Panc1 (cell line): Measurements from ENCODE around the gene PCMT1. TPM values are rescaled to one million over a fixed set of nuclear protein-coding genes. Genes with fewer than 3 reads are reported as not detected.
A peak's percentile ranks its signal among the peaks of the same experiment; 100 is the strongest.

ENCODE experiments used
- ATAC-seq: fragments of 200-7000 bp; cut with Tn5 transposase; 2 replicates; pipeline ENCODE4 v1.9.1; 2020; ENCODE audit warnings: mild to moderate bottlenecking, moderate library complexity
- BruUV-seq: library from RNA; stranded (reverse); fragments of 400-500 nt; replicated peaks from 2 replicates; lab custom pipeline; 2021; lab: Mats Ljungman, UMichigan
- CTCF ChIA-PET: fragments of 300-600 bp; sonication (Branson Sonifier 250); formaldehyde crosslinking; loops from one replicate; lab custom pipeline; 2022; ENCODE audit warnings: antibody characterized with exemption; lab: Charles Lee
- POLR2A ChIA-PET: fragments of 300-600 bp; sonication (Branson Sonifier 250); formaldehyde crosslinking; loops from one replicate; lab custom pipeline; 2022; ENCODE audit warnings: antibody characterized with exemption; lab: Charles Lee
- DNase-seq: peaks from one replicate; pipeline ENCODE4 v3.0.0-alpha.2; 2010; ENCODE audit warnings: low read depth, low spot score
- H3K27ac ChIP-seq: 2 replicates; pipeline ENCODE4 v1.5.1; 2011; ENCODE audit warnings: mild to moderate bottlenecking, low read length, inconsistent platforms
- H3K27me3 ChIP-seq: fragments of 200-500 bp; sonication (Bioruptor generic); 2 replicates; pipeline ENCODE4 v1.6.0; 2014; ENCODE audit warnings: low read length, inconsistent platforms; ENCODE audit not compliant: control insufficient read depth, insufficient read depth
- H3K36me3 ChIP-seq: fragments of 200-500 bp; sonication (Bioruptor generic); 2 replicates; pipeline ENCODE4 v1.5.1; 2014; ENCODE audit warnings: inconsistent platforms, mild to moderate bottlenecking, low read length, moderate library complexity; ENCODE audit not compliant: control insufficient read depth, insufficient read depth
- H3K4me1 ChIP-seq: 2 replicates; pipeline ENCODE4 v1.5.1; 2011; ENCODE audit warnings: inconsistent platforms, mild to moderate bottlenecking, low read length, moderate library complexity; ENCODE audit not compliant: control insufficient read depth, insufficient read depth
- H3K4me3 ChIP-seq, 2 experiments: 2 replicates each; pipeline ENCODE4 v1.5.1; 2011 to 2012; ENCODE audit warnings: low read depth in 2 of 2, low read length in 2 of 2, mild to moderate bottlenecking in 2 of 2, inconsistent platforms in 1 of 2, moderate library complexity in 1 of 2
- H3K9me3 ChIP-seq: fragments of 200-500 bp; sonication (Bioruptor generic); 2 replicates; pipeline ENCODE4 v1.5.1; 2014; ENCODE audit warnings: low read depth, mild to moderate bottlenecking, inconsistent platforms, low read length, moderate library complexity; ENCODE audit not compliant: control insufficient read depth, insufficient read depth
- POLR2AphosphoS5 ChIP-seq: IDR thresholded peaks from 2 replicates; pipeline ENCODE4 v1.6.1; 2012; ENCODE audit warnings: mild to moderate bottlenecking, low read depth, low read length, moderate library complexity
- SIN3A ChIP-seq: IDR thresholded peaks from 2 replicates; pipeline ENCODE4 v1.6.1; 2012; ENCODE audit warnings: low read depth, mild to moderate bottlenecking, low read length, moderate library complexity, borderline replicate concordance; ENCODE audit not compliant: insufficient read depth
- TCF7L2 ChIP-seq: IDR thresholded peaks from 2 replicates; pipeline ENCODE4 v1.6.1; 2011; ENCODE audit warnings: mild to moderate bottlenecking, low read depth, low read length, inconsistent platforms
- in situ Hi-C: cut with HindIII; loops from 2 replicates; pipeline ENCODE4 v1.10.0; 2016; ENCODE audit warnings: low sequenced_read_pairs, low pct_unique_long_range_greater_than_20kb
- intact Hi-C: fragments of 100-400 bp; cut with micrococcal nuclease; formaldehyde crosslinking; loops from one replicate; pipeline ENCODE4 v1.10.0; 2022; ENCODE audit not compliant: unreplicated experiment
- total RNA-seq: library from RNA; stranded (reverse); gene quantifications from one replicate; pipeline ENCODE4 v1.2.1, GENCODE V29; 2021; ENCODE audit not compliant: unreplicated experiment
- TF ChIP-seq, protein P1 (sequence below), 2 experiments: IDR thresholded peaks; 2 replicates each; pipeline ENCODE4 v1.6.1; 2011 to 2012; ENCODE audit warnings: low read depth in 2 of 2, control low read depth in 1 of 2, low read length in 1 of 2, mild to moderate bottlenecking in 1 of 2, moderate library complexity in 1 of 2; ENCODE audit not compliant: insufficient read depth in 1 of 2
- TF ChIP-seq, protein P2 (sequence below): fragments of 450-650 bp; IDR thresholded peaks from 2 replicates; pipeline ENCODE4 v1.5.1; 2017; ENCODE audit warnings: mild to moderate bottlenecking

The PCMT1 gene
- total RNA-seq, 1 experiment from 2014 or later: 118 TPM

DNA sequence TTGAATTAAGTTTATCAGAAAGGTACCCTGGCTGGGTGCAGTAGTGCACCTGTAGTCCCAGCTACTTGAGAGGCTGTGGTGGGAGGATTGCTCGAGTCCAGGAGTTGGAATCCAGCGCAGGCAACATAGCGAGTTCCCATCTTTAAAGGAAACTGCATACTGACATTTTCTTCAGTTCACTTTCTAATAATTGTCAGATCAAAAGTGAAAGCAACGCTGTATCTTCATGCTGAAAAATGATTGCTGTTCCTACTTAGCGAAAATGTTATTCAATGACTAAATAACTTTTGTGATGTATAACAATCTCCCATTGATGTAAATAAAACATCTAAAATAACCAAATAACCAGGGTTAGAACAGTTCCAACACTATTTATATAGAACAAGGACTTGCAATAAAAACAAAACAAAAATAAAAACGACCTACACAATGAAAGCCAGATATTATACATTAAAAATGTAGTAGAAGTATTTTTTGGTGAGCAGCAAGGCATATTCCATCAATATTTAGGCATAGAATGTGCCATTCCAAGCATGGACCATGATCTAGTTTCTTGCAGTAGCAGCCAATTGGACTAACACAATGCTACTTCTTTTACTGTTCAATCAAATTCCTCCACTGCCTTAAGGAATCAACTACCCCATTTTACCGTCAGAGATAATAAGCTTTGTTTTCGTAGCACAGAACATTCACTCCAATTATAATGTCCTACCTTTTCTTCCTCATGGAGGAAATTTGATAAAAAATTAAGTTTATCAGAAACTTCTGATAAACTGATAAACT lies 33.2 kb upstream of the PCMT1 start:
- ChIA-PET CTCF (no interaction called here), POLR2A (no interaction called here)
- in situ Hi-C loops (no loop called here), intact Hi-C loops (no loop called here)
- DNase-seq (no peak), ATAC-seq (no peak)
- TSS peak; percentile 70 for BruUV-seq
- Histone ChIP-seq H3K27ac (peak overlapping the region; percentile 99), H3K4me1 (peaks cover 2% of the 10 kb centered on the region; the same call in 1 of the 2 replicates), H3K9me3 (no peaks in the 10 kb centered on the region), H3K36me3 (no peaks in the 10 kb centered on the region; the same call in 1 of the 2 replicates), H3K27me3 (no peaks in the 10 kb centered on the region), H3K4me3 (peak overlapping the region; percentile 93 to 96)
- TF ChIP-seq, protein P1, sequence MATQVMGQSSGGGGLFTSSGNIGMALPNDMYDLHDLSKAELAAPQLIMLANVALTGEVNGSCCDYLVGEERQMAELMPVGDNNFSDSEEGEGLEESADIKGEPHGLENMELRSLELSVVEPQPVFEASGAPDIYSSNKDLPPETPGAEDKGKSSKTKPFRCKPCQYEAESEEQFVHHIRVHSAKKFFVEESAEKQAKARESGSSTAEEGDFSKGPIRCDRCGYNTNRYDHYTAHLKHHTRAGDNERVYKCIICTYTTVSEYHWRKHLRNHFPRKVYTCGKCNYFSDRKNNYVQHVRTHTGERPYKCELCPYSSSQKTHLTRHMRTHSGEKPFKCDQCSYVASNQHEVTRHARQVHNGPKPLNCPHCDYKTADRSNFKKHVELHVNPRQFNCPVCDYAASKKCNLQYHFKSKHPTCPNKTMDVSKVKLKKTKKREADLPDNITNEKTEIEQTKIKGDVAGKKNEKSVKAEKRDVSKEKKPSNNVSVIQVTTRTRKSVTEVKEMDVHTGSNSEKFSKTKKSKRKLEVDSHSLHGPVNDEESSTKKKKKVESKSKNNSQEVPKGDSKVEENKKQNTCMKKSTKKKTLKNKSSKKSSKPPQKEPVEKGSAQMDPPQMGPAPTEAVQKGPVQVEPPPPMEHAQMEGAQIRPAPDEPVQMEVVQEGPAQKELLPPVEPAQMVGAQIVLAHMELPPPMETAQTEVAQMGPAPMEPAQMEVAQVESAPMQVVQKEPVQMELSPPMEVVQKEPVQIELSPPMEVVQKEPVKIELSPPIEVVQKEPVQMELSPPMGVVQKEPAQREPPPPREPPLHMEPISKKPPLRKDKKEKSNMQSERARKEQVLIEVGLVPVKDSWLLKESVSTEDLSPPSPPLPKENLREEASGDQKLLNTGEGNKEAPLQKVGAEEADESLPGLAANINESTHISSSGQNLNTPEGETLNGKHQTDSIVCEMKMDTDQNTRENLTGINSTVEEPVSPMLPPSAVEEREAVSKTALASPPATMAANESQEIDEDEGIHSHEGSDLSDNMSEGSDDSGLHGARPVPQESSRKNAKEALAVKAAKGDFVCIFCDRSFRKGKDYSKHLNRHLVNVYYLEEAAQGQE (IDR thresholded peaks at IDR 0.05; ENCODE audit: insufficient read depth in 1 of 2, low read depth in 2 of 2, low read length in 1 of 2): no peak
- TF ChIP-seq TCF7L2 (no peak), SIN3A (no peak), POLR2AphosphoS5 (no peak)
- TF ChIP-seq, protein P2, sequence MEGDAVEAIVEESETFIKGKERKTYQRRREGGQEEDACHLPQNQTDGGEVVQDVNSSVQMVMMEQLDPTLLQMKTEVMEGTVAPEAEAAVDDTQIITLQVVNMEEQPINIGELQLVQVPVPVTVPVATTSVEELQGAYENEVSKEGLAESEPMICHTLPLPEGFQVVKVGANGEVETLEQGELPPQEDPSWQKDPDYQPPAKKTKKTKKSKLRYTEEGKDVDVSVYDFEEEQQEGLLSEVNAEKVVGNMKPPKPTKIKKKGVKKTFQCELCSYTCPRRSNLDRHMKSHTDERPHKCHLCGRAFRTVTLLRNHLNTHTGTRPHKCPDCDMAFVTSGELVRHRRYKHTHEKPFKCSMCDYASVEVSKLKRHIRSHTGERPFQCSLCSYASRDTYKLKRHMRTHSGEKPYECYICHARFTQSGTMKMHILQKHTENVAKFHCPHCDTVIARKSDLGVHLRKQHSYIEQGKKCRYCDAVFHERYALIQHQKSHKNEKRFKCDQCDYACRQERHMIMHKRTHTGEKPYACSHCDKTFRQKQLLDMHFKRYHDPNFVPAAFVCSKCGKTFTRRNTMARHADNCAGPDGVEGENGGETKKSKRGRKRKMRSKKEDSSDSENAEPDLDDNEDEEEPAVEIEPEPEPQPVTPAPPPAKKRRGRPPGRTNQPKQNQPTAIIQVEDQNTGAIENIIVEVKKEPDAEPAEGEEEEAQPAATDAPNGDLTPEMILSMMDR: no peak

DNA sequence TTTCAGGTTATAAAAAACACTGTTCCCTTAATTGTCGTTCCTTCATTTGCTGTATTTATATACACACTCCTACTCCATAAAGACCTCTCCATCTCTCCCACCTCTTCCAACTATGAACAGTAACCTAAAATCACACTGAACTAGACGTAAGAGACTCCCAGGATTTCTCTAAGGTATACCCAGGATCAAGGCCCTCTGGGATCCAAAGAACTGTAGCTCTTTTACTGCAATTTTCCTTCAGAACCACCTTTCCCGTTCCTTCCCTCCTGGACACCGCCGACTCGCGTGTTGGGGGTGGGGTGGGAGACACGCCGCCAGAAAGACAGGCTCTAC lies 32.3 kb upstream of the PCMT1 start:
- ChIA-PET POLR2A (interaction anchor here (0.7 kb wide), 1 partner anchor 130 kb away, joined by 3 read pairs; no protein-coding TSS in a partner anchor), CTCF (no interaction called here)
- DNase-seq (no peak), ATAC-seq (peak; percentile 20)
- no peaks in the 10 kb centered on the region for H3K27me3 ChIP-seq
- peak overlapping the region; percentile 93 to 96 for H3K4me3 ChIP-seq
- in situ Hi-C loops (no loop called here), intact Hi-C loops (no loop called here)
- H3K4me1 ChIP-seq: peaks cover 2% of the 10 kb centered on the region; the same call in 1 of the 2 replicates
- H3K27ac ChIP-seq: peak overlapping the region; percentile 99
- H3K9me3 ChIP-seq: no peaks in the 10 kb centered on the region
- no TSS peak for BruUV-seq
- TF ChIP-seq, protein P1 (IDR thresholded peaks at IDR 0.05; ENCODE audit: insufficient read depth in 1 of 2, low read depth in 2 of 2, low read length in 1 of 2): no peak
- no peak for TF ChIP-seq POLR2AphosphoS5
- no peaks in the 10 kb centered on the region; the same call in 1 of the 2 replicates for H3K36me3 ChIP-seq
